Lower lobe of right lung (tissue), 2 donors: Measurements from ENCODE around the gene SMIM15. TPM values are rescaled to one million over a fixed set of nuclear protein-coding genes. Genes with fewer than 3 reads are reported as not detected.

Experiments
- ATAC-seq, 2 donors: fragments of 200-7000 bp; cut with Tn5 transposase; one replicate each; pipeline ENCODE4 v1.9.1; 2020 to 2022; ENCODE audit warnings: mild to moderate bottlenecking in 2 of 2, moderate library complexity in 2 of 2
- DNase-seq: peaks from one replicate; pipeline ENCODE4 v3.0.0-alpha.2; 2020
- H3K27ac ChIP-seq: fragments of 200-600 bp; one replicate; pipeline ENCODE4 v1.8.0; 2022
- H3K27me3 ChIP-seq: fragments of 200-600 bp; one replicate; pipeline ENCODE4 v1.8.0; 2022; ENCODE audit warnings: low read depth
- H3K36me3 ChIP-seq: fragments of 200-600 bp; one replicate; pipeline ENCODE4 v1.8.0; 2022; ENCODE audit warnings: mild to moderate bottlenecking
- H3K4me1 ChIP-seq: fragments of 200-600 bp; one replicate; pipeline ENCODE4 v1.8.0; 2022
- H3K4me3 ChIP-seq: fragments of 200-600 bp; one replicate; pipeline ENCODE4 v1.8.0; 2022; ENCODE audit warnings: mild to moderate bottlenecking
- H3K9me3 ChIP-seq: fragments of 200-600 bp; one replicate; pipeline ENCODE4 v1.8.0; 2022
- CTCF ChIP-seq: fragments of 200-600 bp; IDR thresholded peaks from one replicate; pipeline ENCODE4 v1.8.0; 2022; ENCODE audit warnings: antibody characterized with exemption, mild to moderate bottlenecking
- intact Hi-C: fragments of 100-400 bp; cut with DNase I; formaldehyde crosslinking; loops from one replicate; pipeline ENCODE4 v1.11.0; 2022
- total RNA-seq: library from RNA; stranded (reverse); fragmentation: NEBNext Ultra II Directional; extraction: Animal tissue kit (Norgen Biotek cat#: 25700); gene quantifications from one replicate; pipeline ENCODE4 v1.2.1, GENCODE V29; 2021
- donor health status: DM: no; HTN: yes; CAD: no; lungs with severe emphysema.

Gene SMIM15
- total RNA-seq, 1 donor from 2014 or later: 55.9 TPM

- Histone ChIP-seq H3K27me3 (no peaks in the 10 kb centered on the region), H3K4me3 (no peak overlapping the region), H3K36me3 (no peaks in the 10 kb centered on the region), H3K9me3 (no peaks in the 10 kb centered on the region), H3K4me1 (no peaks in the 10 kb centered on the region), H3K27ac (no peak overlapping the region)
- intact Hi-C loops: no loop called here
- DNase-seq (no peak), ATAC-seq (no peak)
- no peak for TF ChIP-seq CTCF
These were observed 20.5 kb downstream of the SMIM15 start for GRCh38 chr5:61141801-61142200.

DNA sequence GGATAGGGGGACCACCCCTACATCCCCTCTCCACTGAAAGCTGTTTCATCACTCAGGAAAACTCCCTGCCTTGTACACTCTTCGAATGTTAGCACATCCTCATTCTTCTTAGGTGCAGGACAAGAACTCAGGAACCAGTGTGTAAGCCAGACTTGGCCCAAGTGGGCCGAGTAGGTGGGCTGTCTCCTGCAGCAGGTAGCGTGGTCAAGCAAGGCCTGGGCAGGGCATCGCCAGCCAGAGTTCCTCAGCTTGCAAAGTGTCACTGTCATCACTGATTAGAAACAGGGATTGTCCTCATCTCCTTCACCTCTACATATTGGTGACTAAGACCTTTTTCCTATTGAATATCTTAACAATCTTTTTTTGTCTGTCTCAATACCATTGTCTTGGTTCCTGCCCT, 22.3 kb downstream of the SMIM15 start:
- intact Hi-C loops: no loop called here
- no peak for ATAC-seq

DNA sequence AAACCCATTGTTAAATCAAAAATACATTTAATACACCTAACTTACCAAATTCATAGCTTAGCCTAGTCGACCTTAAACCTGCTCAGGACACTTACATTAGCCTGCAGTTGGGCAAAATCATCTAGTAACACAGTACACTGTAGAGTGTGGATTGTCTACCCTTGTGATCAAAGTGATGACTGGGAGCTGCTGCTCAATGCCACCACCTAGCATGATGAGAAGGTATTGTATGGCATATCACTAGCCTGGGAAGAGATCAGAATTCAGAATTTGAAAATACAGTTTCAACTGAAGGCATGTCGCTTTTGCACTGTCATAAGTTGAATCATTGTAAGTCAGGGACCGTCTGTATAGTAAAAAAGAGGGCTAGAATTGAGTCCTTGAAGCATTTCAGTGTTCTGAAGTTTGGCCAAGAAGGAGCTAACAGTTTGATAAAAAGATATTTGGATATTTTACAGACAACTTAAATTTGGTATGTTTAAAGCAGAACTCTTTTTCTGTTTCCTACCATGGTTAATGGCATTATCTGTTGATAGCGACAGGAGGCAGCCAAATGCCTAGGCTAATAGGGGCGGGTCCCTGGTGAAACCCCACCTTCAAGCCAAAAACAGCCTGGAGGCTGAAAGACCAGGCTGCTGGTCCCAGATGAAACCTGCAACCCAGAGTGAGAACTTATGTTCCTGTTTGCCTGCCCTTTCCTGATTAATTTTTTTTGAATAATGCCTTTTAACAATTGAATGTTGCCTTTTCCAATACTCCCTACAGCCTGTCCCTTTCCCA, 23.0 kb downstream of the SMIM15 start:
- no peaks in the 10 kb centered on the region for H3K9me3 ChIP-seq
- DNase-seq (no peak), ATAC-seq (no peak)
- no peak overlapping the region for H3K27ac ChIP-seq
- H3K27me3 ChIP-seq: no peaks in the 10 kb centered on the region
- H3K4me1 ChIP-seq: no peaks in the 10 kb centered on the region
- no peak overlapping the region for H3K4me3 ChIP-seq
- H3K36me3 ChIP-seq: no peaks in the 10 kb centered on the region
- TF ChIP-seq CTCF: no peak
- intact Hi-C loops: no loop called here

More for the DNA sequence above, 22.3 kb downstream of the SMIM15 start:
- Histone ChIP-seq H3K4me1 (no peaks in the 10 kb centered on the region), H3K27me3 (no peaks in the 10 kb centered on the region), H3K9me3 (no peaks in the 10 kb centered on the region), H3K4me3 (no peak overlapping the region), H3K27ac (no peak overlapping the region), H3K36me3 (no peaks in the 10 kb centered on the region)
- no peak for DNase-seq
- TF ChIP-seq CTCF: no peak

- Histone ChIP-seq H3K4me1 (no peaks in the 10 kb centered on the region), H3K36me3 (no peaks in the 10 kb centered on the region), H3K27me3 (no peaks in the 10 kb centered on the region), H3K27ac (no peak overlapping the region), H3K4me3 (no peak overlapping the region), H3K9me3 (no peaks in the 10 kb centered on the region)
- DNase-seq: no peak
- intact Hi-C loops: no loop called here
- TF ChIP-seq CTCF: no peak
- no peak for ATAC-seq
These were observed 24.4 kb downstream of the SMIM15 start for GRCh38 chr5:61137835-61138234.

DNA sequence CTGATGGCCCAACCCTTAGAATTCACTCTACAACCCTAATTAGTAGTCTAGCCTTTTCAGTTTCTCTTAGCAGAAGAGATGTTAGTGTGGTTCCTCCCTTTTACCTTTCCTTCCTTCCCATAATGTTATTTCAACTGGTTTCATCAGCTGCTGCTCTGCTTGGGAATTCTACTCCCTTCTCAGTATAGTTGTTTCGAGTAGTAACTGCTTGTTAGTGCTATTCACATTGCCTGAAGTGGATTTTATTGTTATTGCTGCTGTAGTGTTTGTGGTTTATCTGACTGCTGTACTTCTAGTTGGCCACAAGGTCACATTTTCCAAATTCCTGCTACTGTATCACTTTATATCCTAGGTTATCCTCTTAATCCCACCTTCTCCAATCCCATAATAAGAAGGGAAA, 29.7 kb downstream of the SMIM15 start:
- Histone ChIP-seq H3K4me3 (no peak overlapping the region), H3K27me3 (no peaks in the 10 kb centered on the region), H3K36me3 (no peaks in the 10 kb centered on the region), H3K4me1 (no peaks in the 10 kb centered on the region), H3K9me3 (no peaks in the 10 kb centered on the region), H3K27ac (no peak overlapping the region)
- DNase-seq (no peak), ATAC-seq (no peak)
- intact Hi-C loops: no loop called here
- no peak for TF ChIP-seq CTCF
